ENCODE results near the gene ULK1. TPM values are rescaled to one million over a fixed set of nuclear protein-coding genes. Genes with fewer than 3 reads are reported as not detected.
"Not testable (repeated sequence)": the region's sequence is repeated elsewhere in the genome, so short reads cannot be mapped to it uniquely, and the experiment has no call there.

Gene ULK1
- polyA plus RNA-seq, 1 donor from 2014 or later = 19.0 TPM

DNA sequence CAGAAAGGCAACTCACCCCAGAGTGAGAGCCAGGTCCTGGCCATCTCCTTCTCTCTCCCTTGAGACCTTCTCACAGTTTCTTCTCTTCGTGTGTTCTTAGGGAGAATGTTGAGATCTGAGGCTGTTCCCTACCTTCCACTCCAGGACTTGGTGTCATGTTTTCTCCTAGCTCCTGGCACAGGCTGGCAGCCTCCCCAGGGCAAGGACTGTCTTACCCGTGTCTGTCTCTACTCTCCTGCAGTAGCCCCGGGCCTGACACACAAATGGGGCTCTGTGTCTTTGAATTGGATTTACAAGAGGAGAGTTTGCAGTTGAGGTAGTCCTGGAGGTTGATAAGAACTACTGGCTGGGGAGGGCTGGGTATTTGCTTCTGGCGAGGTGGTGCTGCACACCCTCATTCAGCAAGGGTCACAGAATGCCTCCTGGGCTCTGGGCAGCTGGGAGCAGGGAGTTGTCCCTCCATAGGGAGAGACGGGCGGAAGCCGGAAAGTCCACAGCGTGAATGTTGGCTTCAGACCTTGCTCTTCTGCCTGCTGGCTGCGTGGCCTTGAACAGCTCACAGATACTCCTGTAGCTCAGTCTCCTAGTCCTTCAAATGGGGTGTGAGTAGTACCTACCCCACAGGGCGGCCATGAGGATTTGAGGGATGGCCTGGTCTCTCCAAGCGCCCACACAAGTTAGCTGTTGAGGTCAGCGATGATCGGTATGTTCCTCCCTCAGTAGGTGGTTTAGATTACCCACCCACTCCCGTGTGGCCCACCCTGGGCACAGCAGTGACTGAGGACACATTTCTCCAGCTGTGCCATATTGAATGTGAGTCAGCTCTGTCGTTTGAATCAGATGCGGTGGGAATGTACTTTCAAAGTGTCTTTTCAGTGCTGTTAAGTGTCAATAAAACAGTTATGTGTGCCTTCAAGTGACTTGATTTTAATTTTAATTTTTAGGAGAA, 65.5 kb downstream of the ULK1 start:
- Histone ChIP-seq H3K9me3 (ENCODE audit: low read length) (no peaks in the 10 kb centered on the region), H3K9me2 (ENCODE audit: insufficient read depth, low read length) (no peaks in the 10 kb centered on the region), H3K36me3 (ENCODE audit: insufficient read depth, low read length) (no peaks in the 10 kb centered on the region), H3K4me2 (ENCODE audit: low read length) (no peak overlapping the region), H4K20me1 (ENCODE audit: insufficient read depth) (no peaks in the 10 kb centered on the region), H3K27ac (ENCODE audit: low read length) (no peak overlapping the region), H3F3A (ENCODE audit: insufficient read depth, low read length, poor library complexity, severe bottlenecking) (peaks cover 3% of the 10 kb centered on the region), H2AFZ (ENCODE audit: low read depth, low read length) (no peak overlapping the region), H3K9ac (ENCODE audit: low read length) (no peak overlapping the region), H3K79me2 (replicated peaks; ENCODE audit: insufficient read depth, low read length) (peaks cover 68% of the 10 kb centered on the region), H3K27me3 (ENCODE audit: insufficient read depth, low read depth, low read length) (no peaks in the 10 kb centered on the region), H3K4me3 (ENCODE audit: low read length) (no peak overlapping the region)
- no peak for TF ChIP-seq EP300 (conservative IDR thresholded peaks at IDR 0.05; ENCODE audit: poor library complexity, severe bottlenecking)
- no peak for TF ChIP-seq EZH2 (IDR thresholded peaks at IDR 0.05; ENCODE audit: borderline replicate concordance, insufficient read depth, low read length, poor library complexity, severe bottlenecking)
- TF ChIP-seq POLR2AphosphoS5 (IDR thresholded peaks at IDR 0.05) = no peak
- TF ChIP-seq SMC3 (conservative IDR thresholded peaks at IDR 0.05; ENCODE audit: poor library complexity) = no peak
- TF ChIP-seq, protein P1, sequence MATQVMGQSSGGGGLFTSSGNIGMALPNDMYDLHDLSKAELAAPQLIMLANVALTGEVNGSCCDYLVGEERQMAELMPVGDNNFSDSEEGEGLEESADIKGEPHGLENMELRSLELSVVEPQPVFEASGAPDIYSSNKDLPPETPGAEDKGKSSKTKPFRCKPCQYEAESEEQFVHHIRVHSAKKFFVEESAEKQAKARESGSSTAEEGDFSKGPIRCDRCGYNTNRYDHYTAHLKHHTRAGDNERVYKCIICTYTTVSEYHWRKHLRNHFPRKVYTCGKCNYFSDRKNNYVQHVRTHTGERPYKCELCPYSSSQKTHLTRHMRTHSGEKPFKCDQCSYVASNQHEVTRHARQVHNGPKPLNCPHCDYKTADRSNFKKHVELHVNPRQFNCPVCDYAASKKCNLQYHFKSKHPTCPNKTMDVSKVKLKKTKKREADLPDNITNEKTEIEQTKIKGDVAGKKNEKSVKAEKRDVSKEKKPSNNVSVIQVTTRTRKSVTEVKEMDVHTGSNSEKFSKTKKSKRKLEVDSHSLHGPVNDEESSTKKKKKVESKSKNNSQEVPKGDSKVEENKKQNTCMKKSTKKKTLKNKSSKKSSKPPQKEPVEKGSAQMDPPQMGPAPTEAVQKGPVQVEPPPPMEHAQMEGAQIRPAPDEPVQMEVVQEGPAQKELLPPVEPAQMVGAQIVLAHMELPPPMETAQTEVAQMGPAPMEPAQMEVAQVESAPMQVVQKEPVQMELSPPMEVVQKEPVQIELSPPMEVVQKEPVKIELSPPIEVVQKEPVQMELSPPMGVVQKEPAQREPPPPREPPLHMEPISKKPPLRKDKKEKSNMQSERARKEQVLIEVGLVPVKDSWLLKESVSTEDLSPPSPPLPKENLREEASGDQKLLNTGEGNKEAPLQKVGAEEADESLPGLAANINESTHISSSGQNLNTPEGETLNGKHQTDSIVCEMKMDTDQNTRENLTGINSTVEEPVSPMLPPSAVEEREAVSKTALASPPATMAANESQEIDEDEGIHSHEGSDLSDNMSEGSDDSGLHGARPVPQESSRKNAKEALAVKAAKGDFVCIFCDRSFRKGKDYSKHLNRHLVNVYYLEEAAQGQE (IDR thresholded peaks at IDR 0.05; ENCODE audit: borderline replicate concordance) = no peak
- no peak for TF ChIP-seq RAD21 (conservative IDR thresholded peaks at IDR 0.05)
- TF ChIP-seq, protein P2, sequence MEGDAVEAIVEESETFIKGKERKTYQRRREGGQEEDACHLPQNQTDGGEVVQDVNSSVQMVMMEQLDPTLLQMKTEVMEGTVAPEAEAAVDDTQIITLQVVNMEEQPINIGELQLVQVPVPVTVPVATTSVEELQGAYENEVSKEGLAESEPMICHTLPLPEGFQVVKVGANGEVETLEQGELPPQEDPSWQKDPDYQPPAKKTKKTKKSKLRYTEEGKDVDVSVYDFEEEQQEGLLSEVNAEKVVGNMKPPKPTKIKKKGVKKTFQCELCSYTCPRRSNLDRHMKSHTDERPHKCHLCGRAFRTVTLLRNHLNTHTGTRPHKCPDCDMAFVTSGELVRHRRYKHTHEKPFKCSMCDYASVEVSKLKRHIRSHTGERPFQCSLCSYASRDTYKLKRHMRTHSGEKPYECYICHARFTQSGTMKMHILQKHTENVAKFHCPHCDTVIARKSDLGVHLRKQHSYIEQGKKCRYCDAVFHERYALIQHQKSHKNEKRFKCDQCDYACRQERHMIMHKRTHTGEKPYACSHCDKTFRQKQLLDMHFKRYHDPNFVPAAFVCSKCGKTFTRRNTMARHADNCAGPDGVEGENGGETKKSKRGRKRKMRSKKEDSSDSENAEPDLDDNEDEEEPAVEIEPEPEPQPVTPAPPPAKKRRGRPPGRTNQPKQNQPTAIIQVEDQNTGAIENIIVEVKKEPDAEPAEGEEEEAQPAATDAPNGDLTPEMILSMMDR (IDR thresholded peaks at IDR 0.05; ENCODE audit: poor library complexity, severe bottlenecking) = no peak
- TF ChIP-seq TAF1 (IDR thresholded peaks at IDR 0.05; ENCODE audit: low read depth) = no peak
- no peak for TF ChIP-seq MXI1 (conservative IDR thresholded peaks at IDR 0.05; ENCODE audit: poor library complexity, severe bottlenecking)

DNA sequence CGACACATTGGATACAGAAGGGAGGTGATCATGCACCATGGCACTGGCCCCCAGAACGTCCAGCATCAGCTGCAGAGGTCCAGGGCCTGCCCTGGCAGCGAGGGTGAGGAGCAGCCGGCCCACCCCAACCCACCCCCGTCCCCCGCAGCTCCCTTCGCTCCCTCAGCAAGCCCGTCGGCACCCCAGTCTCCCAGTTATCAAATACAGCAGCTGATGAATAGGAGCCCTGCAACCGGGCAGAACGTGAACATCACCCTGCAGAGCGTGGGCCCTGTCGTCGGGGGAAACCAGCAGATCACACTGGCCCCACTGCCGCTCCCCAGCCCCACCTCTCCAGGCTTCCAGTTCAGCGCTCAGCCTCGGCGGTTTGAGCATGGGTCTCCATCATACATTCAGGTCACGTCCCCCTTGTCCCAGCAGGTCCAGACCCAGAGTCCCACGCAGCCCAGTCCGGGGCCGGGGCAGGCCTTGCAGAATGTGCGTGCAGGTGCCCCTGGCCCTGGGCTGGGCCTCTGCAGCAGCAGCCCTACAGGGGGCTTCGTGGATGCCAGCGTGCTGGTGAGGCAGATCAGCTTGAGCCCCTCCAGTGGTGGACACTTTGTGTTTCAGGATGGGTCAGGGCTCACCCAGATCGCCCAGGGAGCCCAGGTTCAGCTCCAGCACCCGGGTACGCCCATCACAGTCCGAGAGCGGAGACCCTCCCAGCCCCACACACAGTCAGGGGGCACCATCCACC, 66.3 kb downstream of the ULK1 start:
- not testable (repeated sequence) for H3K27me3 ChIP-seq (ENCODE audit: insufficient read depth, low read depth, low read length); H3F3A ChIP-seq (ENCODE audit: insufficient read depth, low read length, poor library complexity, severe bottlenecking); H3K36me3 ChIP-seq (ENCODE audit: insufficient read depth, low read length); H2AFZ ChIP-seq (ENCODE audit: low read depth, low read length); H3K4me3 ChIP-seq (ENCODE audit: low read length); H3K9ac ChIP-seq (ENCODE audit: low read length); H3K4me2 ChIP-seq (ENCODE audit: low read length); H4K20me1 ChIP-seq (ENCODE audit: insufficient read depth); H3K9me3 ChIP-seq (ENCODE audit: low read length); H3K27ac ChIP-seq (ENCODE audit: low read length); H3K9me2 ChIP-seq (ENCODE audit: insufficient read depth, low read length)
- H3K79me2 ChIP-seq (replicated peaks; ENCODE audit: insufficient read depth, low read length) = peaks cover 76% of the 10 kb centered on the region

DNA sequence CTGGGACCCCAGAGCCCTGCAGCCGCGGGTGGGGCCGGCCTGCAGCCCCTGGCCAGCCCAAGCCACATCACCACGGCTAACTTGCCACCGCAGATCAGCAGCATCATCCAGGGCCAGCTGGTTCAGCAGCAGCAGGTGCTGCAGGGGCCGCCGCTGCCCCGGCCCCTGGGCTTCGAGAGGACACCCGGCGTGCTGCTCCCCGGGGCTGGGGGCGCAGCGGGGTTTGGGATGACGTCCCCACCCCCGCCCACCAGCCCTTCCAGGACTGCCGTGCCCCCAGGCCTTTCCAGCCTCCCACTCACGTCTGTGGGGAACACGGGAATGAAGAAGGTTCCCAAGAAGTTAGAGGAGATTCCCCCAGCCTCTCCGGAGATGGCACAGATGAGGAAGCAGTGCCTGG, 66.9 kb downstream of the ULK1 start:
- not testable (repeated sequence) for H4K20me1 ChIP-seq (ENCODE audit: insufficient read depth); H3K27me3 ChIP-seq (ENCODE audit: insufficient read depth, low read depth, low read length); H3K9me2 ChIP-seq (ENCODE audit: insufficient read depth, low read length)

More for the DNA sequence above, 66.9 kb downstream of the ULK1 start:
- not testable (repeated sequence) for H3K9me3 ChIP-seq (ENCODE audit: low read length); H2AFZ ChIP-seq (ENCODE audit: low read depth, low read length); H3F3A ChIP-seq (ENCODE audit: insufficient read depth, low read length, poor library complexity, severe bottlenecking); H3K4me2 ChIP-seq (ENCODE audit: low read length); H3K27ac ChIP-seq (ENCODE audit: low read length); H3K36me3 ChIP-seq (ENCODE audit: insufficient read depth, low read length); H3K9ac ChIP-seq (ENCODE audit: low read length); H3K4me3 ChIP-seq (ENCODE audit: low read length)
- H3K79me2 ChIP-seq (replicated peaks; ENCODE audit: insufficient read depth, low read length) = peaks cover 76% of the 10 kb centered on the region
